ENCODE data around the gene APOLD1.

DNA sequence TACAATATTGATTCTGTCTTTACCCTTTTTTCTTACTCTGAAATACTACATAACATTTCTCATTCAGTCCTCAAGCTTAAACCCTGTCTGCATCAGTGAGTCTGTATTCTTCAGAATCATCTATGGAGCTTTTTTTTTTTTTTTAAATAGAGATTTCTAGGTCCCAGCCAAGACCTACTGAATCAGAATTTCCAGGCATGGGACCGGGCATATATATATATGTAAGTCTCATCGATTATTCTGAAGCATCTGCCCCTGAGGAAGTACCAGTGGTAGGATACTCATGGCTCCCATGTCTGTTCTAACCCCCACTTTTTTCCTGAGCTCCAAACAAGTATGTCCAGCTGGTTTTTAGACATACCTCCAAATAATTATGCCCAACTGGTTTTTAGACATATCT is 33.8 kb downstream of the APOLD1 start:
- TF ChIP-seq CTCF (IDR thresholded peaks at IDR 0.05; ENCODE audit: low read depth, low read length): no peak
- no peak for TF ChIP-seq POLR2A (IDR thresholded peaks at IDR 0.05; ENCODE audit: extremely low read depth, insufficient read length)
- TF ChIP-seq, protein P1, sequence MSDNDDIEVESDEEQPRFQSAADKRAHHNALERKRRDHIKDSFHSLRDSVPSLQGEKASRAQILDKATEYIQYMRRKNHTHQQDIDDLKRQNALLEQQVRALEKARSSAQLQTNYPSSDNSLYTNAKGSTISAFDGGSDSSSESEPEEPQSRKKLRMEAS (IDR thresholded peaks at IDR 0.05; ENCODE audit: low read depth, low read length): no peak

All from NB4 (cell line).